NCI-H82 (cell line): ENCODE results near the gene FIG4.

Source experiments
- DNase-seq: peaks from one replicate; lab custom pipeline; 2025; lab: John Stamatoyannopoulos, UW

Gene FIG4

GRCh38 chr6:109690737-109691621 lies at the start of gene FIG4, which contains the start of gene AK9:
Gene FIG4 (plus strand): TSS chr6:109691296. CDS start chr6:109691436, 140 bp downstream.
Gene AK9 (minus strand): TSS chr6:109691202. CDS start chr6:109675745, 15,457 bp downstream.
- DNase-seq: peak; percentile 98

- DNase-seq: no peak
Measured at GRCh38 chr6:109644131-109644530, 47.0 kb upstream of the FIG4 start.

GRCh38 chr6:109653264-109653663 lies 37.8 kb upstream of the FIG4 start:
- DNase-seq: no peak

GRCh38 chr6:109655761-109656262 lies 35.3 kb upstream of the FIG4 start:
- no peak for DNase-seq

GRCh38 chr6:109660526-109661320 lies 30.4 kb upstream of the FIG4 start:
- DNase-seq: no peak

- no peak for DNase-seq
Measured at GRCh38 chr6:109662192-109662591, 28.9 kb upstream of the FIG4 start.

GRCh38 chr6:109669811-109670210 lies 21.3 kb upstream of the FIG4 start:
- no peak for DNase-seq

GRCh38 chr6:109671733-109672132 lies 19.4 kb upstream of the FIG4 start:
- no peak for DNase-seq

- no peak for DNase-seq
Measured at GRCh38 chr6:109672175-109672574, 18.9 kb upstream of the FIG4 start.

GRCh38 chr6:109672839-109673238 lies 18.3 kb upstream of the FIG4 start:
- DNase-seq: no peak

- no peak for DNase-seq
Measured at GRCh38 chr6:109676724-109677123, 14.4 kb upstream of the FIG4 start.

GRCh38 chr6:109678240-109678639 lies 12.9 kb upstream of the FIG4 start:
- DNase-seq: no peak

- DNase-seq: peak; percentile 45
Measured at GRCh38 chr6:109678661-109679505, 12.2 kb upstream of the FIG4 start.

GRCh38 chr6:109686566-109687265 lies 4.4 kb upstream of the FIG4 start:
- DNase-seq: no peak

GRCh38 chr6:109687271-109687761 lies 3.8 kb upstream of the FIG4 start:
- DNase-seq: no peak

GRCh38 chr6:109690373-109690736 lies 741 bp upstream of the FIG4 start:
- peak; percentile 74 for DNase-seq

- no peak for DNase-seq
Measured at GRCh38 chr6:109693111-109693510, 2.0 kb downstream of the FIG4 start.

- peak; percentile 20 for DNase-seq
Measured at GRCh38 chr6:109695468-109695867, 4.4 kb downstream of the FIG4 start.

GRCh38 chr6:109696355-109696754 lies 5.3 kb downstream of the FIG4 start:
- no peak for DNase-seq

GRCh38 chr6:109701221-109701620 lies 10.1 kb downstream of the FIG4 start:
- DNase-seq: no peak

- DNase-seq: peak; percentile 92
Measured at GRCh38 chr6:109701774-109702173, 10.7 kb downstream of the FIG4 start.
